ENCODE data around the gene HTR4. TPM values are rescaled to one million over a fixed set of nuclear protein-coding genes. Genes with fewer than 3 reads are reported as not detected.

HTR4 gene
- total RNA-seq, 1 experiment from 2014 or later = not detected

DNA sequence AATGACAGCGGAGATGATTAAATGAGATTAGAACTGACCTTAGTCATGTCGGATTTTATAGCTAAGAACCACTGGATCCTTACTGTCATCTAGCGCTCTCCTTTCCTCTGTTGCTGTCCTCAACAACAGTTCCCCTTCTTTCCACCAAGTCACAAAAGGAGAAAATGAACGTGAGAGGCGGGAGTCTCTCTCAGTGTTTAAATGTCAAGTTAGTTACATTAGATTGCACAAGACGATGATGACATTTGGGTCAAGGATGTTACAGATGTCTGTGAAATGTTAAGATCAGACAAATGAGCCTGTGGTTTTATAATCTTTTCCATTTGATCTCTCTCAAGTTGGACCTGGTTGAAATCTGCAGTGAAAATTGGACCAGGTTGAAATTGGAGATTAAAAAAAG lies 217.1 kb downstream of the HTR4 start:
- Histone ChIP-seq H2BK120ac (ENCODE audit: low read depth, low read length, poor library complexity, severe bottlenecking) (no peak overlapping the region), H3K79me1 (ENCODE audit: insufficient read depth, low read depth, low read length, poor library complexity, severe bottlenecking) (no peaks in the 10 kb centered on the region), H3K4me1 (ENCODE audit: insufficient read depth, low read length) (no peaks in the 10 kb centered on the region), H4K20me1 (ENCODE audit: control insufficient read depth, insufficient read depth, insufficient read length) (no peaks in the 10 kb centered on the region), H4K8ac (replicated peaks; ENCODE audit: insufficient read length, low read depth, low read length) (no peak overlapping the region), H3K27me3 (ENCODE audit: insufficient read depth, low read length) (no peaks in the 10 kb centered on the region), H3T11ph (ENCODE audit: low read length) (no peak overlapping the region), H3K56ac (ENCODE audit: insufficient read length, low read depth, low read length) (no peak overlapping the region), H3K9me3 (ENCODE audit: control insufficient read depth, low read depth, low read length) (no peaks in the 10 kb centered on the region), H2BK15ac (ENCODE audit: low read depth, low read length) (no peak overlapping the region), H4K5ac (ENCODE audit: insufficient read length, low read depth, low read length) (no peak overlapping the region), H3K23me2 (ENCODE audit: insufficient read length, low read depth, low read length, poor library complexity, severe bottlenecking) (no peaks in the 10 kb centered on the region), H3K14ac (ENCODE audit: insufficient read depth, low read length) (no peak overlapping the region), H4K91ac (ENCODE audit: insufficient read length, low read depth, low read length) (no peak overlapping the region), H3K4ac (ENCODE audit: low read depth, low read length) (no peak overlapping the region), H2AFZ (ENCODE audit: low read length) (no peak overlapping the region), H2BK20ac (ENCODE audit: low read depth, low read length, poor library complexity, severe bottlenecking) (no peak overlapping the region), H2BK5ac (ENCODE audit: insufficient read length, low read length) (no peak overlapping the region), H2BK12ac (ENCODE audit: insufficient read length, low read depth, low read length) (no peak overlapping the region), H2AK5ac (ENCODE audit: insufficient read length, low read length) (no peak overlapping the region), H3K27ac (ENCODE audit: insufficient read length, low read depth, low read length) (no peak overlapping the region), H3K9ac (ENCODE audit: extremely low read depth, insufficient read length, low read length) (no peak overlapping the region), H3K23ac (ENCODE audit: insufficient read length, low read depth, low read length) (no peak overlapping the region), H3K79me2 (ENCODE audit: insufficient read depth, low read length) (no peaks in the 10 kb centered on the region), H3K18ac (ENCODE audit: insufficient read length, low read depth, low read length) (no peak overlapping the region), H3K4me2 (ENCODE audit: insufficient read depth, insufficient read length, low read length) (no peak overlapping the region)
- Mint-ChIP-seq H3K4me3 (no peak overlapping the region), H3K27me3 (ENCODE audit: low read depth) (no peaks in the 10 kb centered on the region), H3K4me1 (no peaks in the 10 kb centered on the region), H3K9me3 (no peaks in the 10 kb centered on the region), H3K27ac (peak overlapping the region in 1 of 3 experiments; percentile 68; a peak in 2 of 7 replicates), H3K36me3 (ENCODE audit: insufficient read depth in 1 of 3, low read depth in 3 of 3) (peaks cover 16 to 63% (median 54%) of the 10 kb centered on the region in 3 experiments; a peak in 5 of 7 replicates)
- whole genome bisulfite sequencing (ENCODE audit: extremely low coverage, insufficient read length, low lambda C conversion rate) = no CpG with 5 or more reads among the region's 6 CpGs
- no peak for DNase-seq
- no peak for TF ChIP-seq CTCF (conservative IDR thresholded peaks at IDR 0.05)
